Heart left ventricle (tissue), 16 donors: ENCODE measurements around the gene OPN3. TPM values are rescaled to one million over a fixed set of nuclear protein-coding genes. Genes with fewer than 3 reads are reported as not detected.
A peak's percentile ranks its signal among the peaks of the same experiment; 100 is the strongest.

ENCODE experiments used
- ATAC-seq, 4 donors: fragments of 200-7000 bp; cut with Tn5 transposase; one replicate each; pipeline ENCODE4 v1.9.1; 2020 to 2022; ENCODE audit warnings: moderate library complexity in 4 of 4, mild to moderate bottlenecking in 3 of 4, moderate number of reproducible peaks in 1 of 4
- DNase-seq, 5 donors: peaks; one replicate each; pipeline ENCODE4 v3.0.0-alpha.2; 2020
- H3K27ac ChIP-seq, 12 donors: fragments of 200-600 bp; sonication (generic) in 4 of 12; one replicate each; pipeline versions ENCODE4 v1.5.0 to v1.8.0; 2016 to 2022; ENCODE audit warnings: mild to moderate bottlenecking in 2 of 12
- H3K27me3 ChIP-seq, 9 donors: fragments of 200-600 bp; sonication (generic) in 2 of 9; one replicate each; pipeline versions ENCODE4 v1.5.1 to v1.8.0; 2016 to 2022; ENCODE audit warnings: mild to moderate bottlenecking in 3 of 9
- H3K36me3 ChIP-seq, 9 donors: fragments of 200-600 bp; sonication (generic) in 2 of 9; one replicate each; pipeline versions ENCODE4 v1.5.0 to v1.8.0; 2018 to 2022; ENCODE audit warnings: mild to moderate bottlenecking in 2 of 9
- H3K4me1 ChIP-seq, 12 donors: fragments of 200-600 bp; sonication (generic) in 4 of 12; one replicate each; pipeline versions ENCODE4 v1.5.0 to v1.8.0; 2016 to 2022; ENCODE audit warnings: mild to moderate bottlenecking in 3 of 12
- H3K4me3 ChIP-seq, 12 donors: fragments of 200-600 bp; sonication (generic) in 4 of 12; one replicate each; pipeline versions ENCODE4 v1.5.0 to v1.8.0; 2017 to 2022; ENCODE audit warnings: mild to moderate bottlenecking in 9 of 12, moderate library complexity in 4 of 12
- H3K9me3 ChIP-seq, 12 donors: fragments of 200-600 bp; sonication (generic) in 4 of 12; one replicate each; pipeline versions ENCODE4 v1.5.0 to v1.8.0; 2016 to 2022; ENCODE audit warnings: mild to moderate bottlenecking in 1 of 12
- POLR2A ChIP-seq, 2 donors: fragments of 450-650 bp; IDR thresholded peaks; one replicate each; pipeline ENCODE4 v1.6.1; 2017; ENCODE audit warnings: antibody characterized with exemption in 2 of 2, mild to moderate bottlenecking in 2 of 2, moderate library complexity in 2 of 2
- WGBS, 4 donors: extraction: QIAGEN DNeasy Blood & Tissue Kit in 2 of 4; methylation state at CpG; one replicate each; pipeline versions ENCODE4 v1.1.5 to v1.1.7; 2013 to 2018; 5-methylcytosine and 5-hydroxymethylcytosine counted together
- intact Hi-C, 10 donors: fragments of 100-400 bp; cut with DNase I; formaldehyde crosslinking; loops; one replicate each; pipeline versions ENCODE4 v1.11.1 to v1.14.2; 2022
- polyA plus RNA-seq, 2 donors: library from polyadenylated mRNA; stranded (reverse); fragments of 200-250 nt; gene quantifications; one replicate each; pipeline ENCODE4 v1.2.3, GENCODE V29; 2013
- total RNA-seq, 9 donors: library from RNA; depleted of rRNA in 2 of 9; stranded (reverse); fragments of >200 nt in 2 of 9; fragmentation: NEBNext Ultra II Directional in 3 of 9; extraction: Animal tissue kit (Norgen Biotek cat#: 25700) in 3 of 9; gene quantifications; one replicate each; pipeline versions ENCODE4 v1.1.0 to v1.2.4, GENCODE V29; 2016 to 2023
- TF ChIP-seq, protein P1 (sequence below), 12 donors: fragments of 200-600 bp; sonication (generic) in 4 of 12; IDR thresholded peaks; one replicate each; pipeline versions ENCODE4 v1.5.0 to v1.8.0; 2018 to 2022; ENCODE audit warnings: antibody characterized with exemption in 12 of 12, mild to moderate bottlenecking in 5 of 12
- donor health status: ischemic (EF 13 %, LVEDD 7.1; RV severe dilation, severe dysfunction).
- donor health status: healthy with polysubstance abuse.
- donor health status: DM: no; HTN: yes; CAD: no.
- donor health status: DM: no; HTN: no; CAD: no.
- donor health status: ischemic (EF 25% LVEDD 6.9; RV normal size, moderate dysfunction).
- donor health status: ischemic (EF 25% LVEDD 5.7; RV mildly dilated, moderate dysfunction).
- donor health status: healthy.
- donor health status: DM: yes; HTN: yes; CAD: no.
- donor health status: ischemic (EF 35%, LVEDD 5.7; RV mildly dilated, moderate dysfunction).
- donor health status: nonischemic (EF 11% LVEDD 7.7; RV severe dilation, severe dysfunction).
- donor health status: DM: yes; HTN: yes; CAD: no.
- donor health status: PGD.
- donor health status: ischemic (EF 29% LVEDD 5.4; RV normal size, mild dysfunction).
- donor health status: nonischemic (EF 23%, LVEDD 6.1; RV moderate dilation, normal function).

Gene OPN3
- total and polyA plus RNA-seq, 11 donors, result 3.5 to 13.6 (median 6.2) TPM

DNA sequence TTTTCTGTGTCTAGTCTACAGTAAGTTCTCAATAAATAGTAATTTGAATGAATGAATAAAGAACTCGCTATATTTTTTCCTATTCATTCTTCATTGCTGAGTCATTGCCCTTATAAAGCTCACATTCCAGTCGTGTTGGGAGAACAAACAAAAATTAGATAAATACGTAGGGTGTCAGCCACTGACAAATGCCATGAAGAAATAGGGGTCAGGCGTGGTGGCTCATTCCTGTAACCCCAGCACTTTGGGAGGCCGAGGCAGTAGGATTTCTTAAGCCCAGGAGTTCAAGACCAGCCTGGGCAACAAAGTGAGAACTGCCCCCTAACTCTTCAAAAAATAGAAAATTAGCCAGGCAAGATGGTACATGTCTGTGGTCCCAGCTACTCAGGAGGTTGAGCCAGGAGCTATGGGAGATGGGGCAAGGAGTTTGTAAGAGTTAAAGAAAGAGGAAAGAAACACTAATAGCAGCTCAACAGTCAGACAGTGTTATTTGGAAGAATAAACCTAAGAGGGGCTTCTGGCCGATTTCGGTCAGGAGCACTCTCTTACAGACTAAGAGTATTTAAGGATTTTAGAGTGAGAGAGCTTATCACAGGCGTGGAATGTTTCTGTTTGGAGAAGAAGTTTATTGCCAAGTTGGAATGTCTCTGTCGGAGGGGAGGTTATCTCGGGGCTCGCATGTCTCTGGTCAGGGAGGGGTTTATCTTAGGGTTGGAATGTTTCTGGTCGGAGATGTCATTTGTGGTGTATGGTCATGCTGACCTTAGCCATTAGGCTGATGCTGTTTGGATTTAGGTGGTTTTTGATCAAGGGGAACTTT is 1.8 kb upstream of the OPN3 start:
- TF ChIP-seq, protein P1, sequence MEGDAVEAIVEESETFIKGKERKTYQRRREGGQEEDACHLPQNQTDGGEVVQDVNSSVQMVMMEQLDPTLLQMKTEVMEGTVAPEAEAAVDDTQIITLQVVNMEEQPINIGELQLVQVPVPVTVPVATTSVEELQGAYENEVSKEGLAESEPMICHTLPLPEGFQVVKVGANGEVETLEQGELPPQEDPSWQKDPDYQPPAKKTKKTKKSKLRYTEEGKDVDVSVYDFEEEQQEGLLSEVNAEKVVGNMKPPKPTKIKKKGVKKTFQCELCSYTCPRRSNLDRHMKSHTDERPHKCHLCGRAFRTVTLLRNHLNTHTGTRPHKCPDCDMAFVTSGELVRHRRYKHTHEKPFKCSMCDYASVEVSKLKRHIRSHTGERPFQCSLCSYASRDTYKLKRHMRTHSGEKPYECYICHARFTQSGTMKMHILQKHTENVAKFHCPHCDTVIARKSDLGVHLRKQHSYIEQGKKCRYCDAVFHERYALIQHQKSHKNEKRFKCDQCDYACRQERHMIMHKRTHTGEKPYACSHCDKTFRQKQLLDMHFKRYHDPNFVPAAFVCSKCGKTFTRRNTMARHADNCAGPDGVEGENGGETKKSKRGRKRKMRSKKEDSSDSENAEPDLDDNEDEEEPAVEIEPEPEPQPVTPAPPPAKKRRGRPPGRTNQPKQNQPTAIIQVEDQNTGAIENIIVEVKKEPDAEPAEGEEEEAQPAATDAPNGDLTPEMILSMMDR (IDR thresholded peaks at IDR 0.05), result no peak
- no peak for TF ChIP-seq POLR2A (IDR thresholded peaks at IDR 0.05)
- 57 to 65% (median 62%) methylated on average over 12 of the region's 12 CpGs for WGBS, 4 donors
- Histone ChIP-seq H3K4me1 (peaks cover 0 to 27% (median 10%) of the 10 kb centered on the region in 12 donors), H3K27me3 (no peaks in the 10 kb centered on the region), H3K27ac (no peak overlapping the region), H3K36me3 (no peaks in the 10 kb centered on the region), H3K4me3 (no peak overlapping the region), H3K9me3 (peaks cover 0 to 20% (median 0%) of the 10 kb centered on the region in 12 donors)
- DNase-seq (no peak), ATAC-seq (no peak)
- intact Hi-C loops, result loop anchor here in 3 of 10 donors (5.0 kb wide), 2 partner anchors 120 to 205 kb away; partner anchors contain the start of gene EXO1 (in 2 of the 3)

DNA sequence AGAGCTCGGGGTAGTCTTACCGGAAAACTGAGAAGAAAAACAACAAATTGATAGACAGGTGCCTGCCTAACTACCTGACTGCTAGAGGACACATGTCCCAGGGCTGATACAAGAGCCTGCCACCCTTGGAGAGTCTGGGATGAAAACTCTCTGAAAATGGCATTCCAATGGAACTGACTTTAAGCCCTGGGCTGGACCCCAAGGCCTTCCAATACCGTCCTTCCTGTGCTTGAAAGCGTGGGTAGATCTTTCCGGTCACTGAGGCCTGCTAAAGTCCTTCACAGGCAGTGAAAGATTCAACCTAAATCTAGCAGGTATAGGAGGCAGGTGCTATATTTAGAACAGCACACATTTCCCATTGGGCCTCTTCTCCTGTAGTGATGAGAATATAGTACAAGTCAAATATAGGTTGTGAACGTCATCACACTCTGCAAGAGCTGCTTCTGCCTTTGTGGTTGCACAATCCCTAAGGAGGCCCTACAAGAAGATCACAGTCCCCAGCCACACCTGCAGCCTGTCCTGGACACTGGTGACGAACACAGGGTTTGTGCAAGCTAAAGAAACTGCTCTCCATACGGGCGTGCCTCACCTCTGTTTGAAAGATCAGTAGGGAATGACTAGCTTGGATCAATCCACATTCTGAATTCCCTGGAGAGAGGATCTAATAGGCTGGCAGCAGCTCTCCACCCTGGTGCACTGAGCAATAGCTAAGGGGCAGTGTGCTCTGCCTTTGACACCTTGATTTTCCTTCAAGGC is 876 bp upstream of the OPN3 start:
- 83 to 88% (median 86%) methylated on average over 9 of the region's 9 CpGs for WGBS, 4 donors
- Histone ChIP-seq H3K27ac (peak overlapping the region in 9 of 12 donors; percentile 0 to 84 (median 52)), H3K9me3 (peaks cover 0 to 20% (median 0%) of the 10 kb centered on the region in 12 donors), H3K27me3 (no peaks in the 10 kb centered on the region), H3K4me1 (peaks cover 0 to 35% (median 10%) of the 10 kb centered on the region in 12 donors), H3K4me3 (peak overlapping the region in 11 of 12 donors; percentile 45 to 98 (median 90)), H3K36me3 (no peaks in the 10 kb centered on the region)
- TF ChIP-seq, protein P1 (IDR thresholded peaks at IDR 0.05), result no peak
- no peak for TF ChIP-seq POLR2A (IDR thresholded peaks at IDR 0.05)
- DNase-seq (no peak), ATAC-seq (no peak)
- intact Hi-C loops, result loop anchor here in 3 of 10 donors (5.0 kb wide), 2 partner anchors 119 to 206 kb away; partner anchors contain the start of gene EXO1 (in 2 of the 3)

DNA sequence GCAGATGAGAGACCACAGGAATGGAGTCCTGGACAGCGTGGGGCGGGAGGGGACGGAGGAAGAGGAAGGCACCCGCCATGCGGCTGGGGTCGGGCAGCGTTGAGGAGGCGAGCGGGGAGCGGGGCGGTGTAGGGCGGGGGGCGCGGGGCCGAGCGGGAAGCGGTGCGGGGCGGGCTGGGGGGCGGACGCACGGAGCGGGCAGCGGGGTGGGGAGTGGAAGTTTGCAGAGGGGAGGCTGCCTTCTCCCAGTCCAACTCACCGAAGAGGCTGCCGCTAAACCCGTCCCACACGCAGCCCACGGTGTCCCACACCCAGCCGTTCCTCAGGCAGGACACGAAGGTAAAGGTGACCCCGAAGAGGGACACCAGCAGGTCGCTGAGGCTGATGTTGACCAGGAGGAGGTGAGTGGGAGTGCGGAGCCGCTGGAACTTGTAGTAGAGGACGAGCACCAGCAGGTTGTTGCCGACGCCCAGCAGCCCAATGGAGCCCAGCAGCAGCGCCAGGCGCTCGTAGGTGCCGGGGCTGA is 483 bp downstream of the OPN3 start:
- no peak for TF ChIP-seq POLR2A (IDR thresholded peaks at IDR 0.05)
- TF ChIP-seq, protein P1 (IDR thresholded peaks at IDR 0.05), result no peak
- DNase-seq (peak; percentile 35 to 63 (median 41)), ATAC-seq (peak in 3 of 4 donors; percentile 4 to 23 (median 19))
- Histone ChIP-seq H3K27ac (peak overlapping the region; percentile 17 to 86 (median 78)), H3K9me3 (peaks cover 0 to 20% (median 0%) of the 10 kb centered on the region in 12 donors), H3K4me1 (peaks cover 0 to 35% (median 10%) of the 10 kb centered on the region in 12 donors), H3K4me3 (peak overlapping the region; percentile 73 to 98 (median 90)), H3K36me3 (peaks cover 0 to 9% (median 0%) of the 10 kb centered on the region in 9 donors), H3K27me3 (no peaks in the 10 kb centered on the region)
- 1% methylated on average over 26 to 42 of the region's 42 CpGs for WGBS, 4 donors
- intact Hi-C loops, result loop anchor here in 4 of 10 donors (5.0 kb wide), 3 partner anchors 107 to 208 kb away; partner anchors contain the start of genes EXO1 (in 2 of the 4) and KMO (in 1 of the 4)
